Measurements from ENCODE around the gene NDUFA9.

Gene NDUFA9

GRCh38 chr12:4681732-4682131 lies 32.8 kb downstream of the NDUFA9 start:
- no peak overlapping the region for H3K4me3 ChIP-seq (ENCODE audit: low read depth, low read length)
- DNase-seq (ENCODE audit: low read depth), result no peak

DNA sequence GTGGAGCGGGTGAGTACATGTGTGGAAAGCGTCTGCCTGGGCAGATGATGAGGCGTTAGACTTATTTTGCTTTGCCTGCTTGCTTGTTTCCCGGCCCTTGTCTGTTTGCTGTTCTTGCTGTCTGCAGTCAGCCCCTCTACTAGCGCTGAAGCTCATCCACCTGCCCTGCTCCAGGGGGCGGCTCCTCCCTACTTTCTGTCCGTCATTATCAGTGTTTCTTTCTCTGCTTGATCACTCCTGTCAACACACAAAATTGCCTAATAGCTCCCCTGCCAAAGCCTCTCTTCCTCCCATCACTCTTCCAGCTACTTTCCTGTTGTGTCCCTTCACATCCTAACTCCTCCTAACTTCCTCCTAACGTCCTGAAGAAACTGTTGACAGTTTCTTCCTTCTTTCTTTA lies 36.4 kb downstream of the NDUFA9 start:
- no peak for DNase-seq (ENCODE audit: low read depth)
- no peak overlapping the region for H3K4me3 ChIP-seq (ENCODE audit: low read depth, low read length)

DNA sequence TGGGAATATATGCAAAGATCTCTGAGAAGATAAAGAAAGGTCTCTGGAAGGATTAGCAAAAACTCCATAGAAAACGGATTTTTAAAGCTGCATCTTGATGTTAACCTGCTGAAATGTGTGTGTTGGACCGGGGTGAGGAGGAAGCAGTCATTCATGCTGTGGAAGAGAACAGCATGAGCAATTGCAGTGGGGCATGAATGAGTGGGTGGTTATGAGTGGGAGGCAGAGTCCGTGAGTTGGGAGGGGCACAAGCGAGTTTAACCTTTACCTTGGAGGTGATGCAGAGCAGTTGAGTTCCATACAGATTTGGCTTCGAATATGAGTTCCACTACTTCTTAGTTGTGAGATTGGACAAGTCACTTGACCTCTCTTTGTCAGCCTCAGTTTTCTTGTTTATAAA lies 41.8 kb downstream of the NDUFA9 start:
- DNase-seq (ENCODE audit: low read depth), result no peak

More for the DNA sequence above, 41.8 kb downstream of the NDUFA9 start:
- no peak overlapping the region for H3K4me3 ChIP-seq (ENCODE audit: low read depth, low read length)
